Measurements from ENCODE around the gene TFEC. TPM values are rescaled to one million over a fixed set of nuclear protein-coding genes. Genes with fewer than 3 reads are reported as not detected.

The TFEC gene
- total RNA-seq, 1 donor, result 0.36 TPM

GRCh38 chr7:115965796-115966475, 64.6 kb downstream of the TFEC start:
- no peak overlapping the region for H2AFZ ChIP-seq (ENCODE audit: low read length)
- no peaks in the 10 kb centered on the region for H3K9me3 ChIP-seq (ENCODE audit: low read depth, low read length)
- no peak for DNase-seq (ENCODE audit: insufficient read length, low spot score, missing footprints)
- no peak overlapping the region for H3K27ac ChIP-seq (ENCODE audit: low read depth, low read length)
- H3K4me3 ChIP-seq (ENCODE audit: insufficient read depth, low read length), result no peak overlapping the region
- no peaks in the 10 kb centered on the region for H3K27me3 ChIP-seq (ENCODE audit: insufficient read depth, low read length)
- TF ChIP-seq, protein P1, sequence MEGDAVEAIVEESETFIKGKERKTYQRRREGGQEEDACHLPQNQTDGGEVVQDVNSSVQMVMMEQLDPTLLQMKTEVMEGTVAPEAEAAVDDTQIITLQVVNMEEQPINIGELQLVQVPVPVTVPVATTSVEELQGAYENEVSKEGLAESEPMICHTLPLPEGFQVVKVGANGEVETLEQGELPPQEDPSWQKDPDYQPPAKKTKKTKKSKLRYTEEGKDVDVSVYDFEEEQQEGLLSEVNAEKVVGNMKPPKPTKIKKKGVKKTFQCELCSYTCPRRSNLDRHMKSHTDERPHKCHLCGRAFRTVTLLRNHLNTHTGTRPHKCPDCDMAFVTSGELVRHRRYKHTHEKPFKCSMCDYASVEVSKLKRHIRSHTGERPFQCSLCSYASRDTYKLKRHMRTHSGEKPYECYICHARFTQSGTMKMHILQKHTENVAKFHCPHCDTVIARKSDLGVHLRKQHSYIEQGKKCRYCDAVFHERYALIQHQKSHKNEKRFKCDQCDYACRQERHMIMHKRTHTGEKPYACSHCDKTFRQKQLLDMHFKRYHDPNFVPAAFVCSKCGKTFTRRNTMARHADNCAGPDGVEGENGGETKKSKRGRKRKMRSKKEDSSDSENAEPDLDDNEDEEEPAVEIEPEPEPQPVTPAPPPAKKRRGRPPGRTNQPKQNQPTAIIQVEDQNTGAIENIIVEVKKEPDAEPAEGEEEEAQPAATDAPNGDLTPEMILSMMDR (IDR thresholded peaks at IDR 0.05; ENCODE audit: extremely low read depth, low read depth, low read length), result no peak
- no peaks in the 10 kb centered on the region for H4K20me1 ChIP-seq (ENCODE audit: insufficient read depth, low read length)
- H3K4me1 ChIP-seq (ENCODE audit: insufficient read depth, low read length), result no peaks in the 10 kb centered on the region
- H3K4me2 ChIP-seq (ENCODE audit: insufficient read depth, low read length), result no peak overlapping the region
- no peaks in the 10 kb centered on the region for H3K79me2 ChIP-seq (ENCODE audit: insufficient read depth, low read length)
- H3K36me3 ChIP-seq (ENCODE audit: insufficient read depth, low read length), result no peaks in the 10 kb centered on the region

DNA sequence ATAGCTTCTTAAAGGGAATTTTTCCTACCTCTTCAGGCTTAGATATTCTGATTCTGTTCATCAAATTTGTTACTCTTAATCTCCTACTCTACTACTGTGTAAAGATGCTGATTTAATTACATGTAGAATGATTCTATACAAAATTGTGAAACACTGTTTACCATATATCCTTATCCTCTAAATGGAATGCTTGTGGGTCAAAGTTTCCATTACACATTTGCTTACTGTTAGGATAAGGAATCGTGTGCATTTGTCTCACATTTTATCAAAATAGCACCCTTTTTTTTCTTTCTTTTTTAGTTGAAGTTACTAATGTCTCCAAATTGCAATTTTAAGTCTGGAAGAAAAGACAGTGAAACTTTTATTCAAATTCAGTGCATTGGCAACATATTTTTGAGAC, 65.3 kb downstream of the TFEC start:
- Histone ChIP-seq H2AFZ (ENCODE audit: low read length) (no peak overlapping the region), H4K20me1 (ENCODE audit: insufficient read depth, low read length) (no peaks in the 10 kb centered on the region), H3K4me3 (ENCODE audit: insufficient read depth, low read length) (no peak overlapping the region), H3K4me1 (ENCODE audit: insufficient read depth, low read length) (no peaks in the 10 kb centered on the region), H3K79me2 (ENCODE audit: insufficient read depth, low read length) (no peaks in the 10 kb centered on the region), H3K4me2 (ENCODE audit: insufficient read depth, low read length) (no peak overlapping the region), H3K36me3 (ENCODE audit: insufficient read depth, low read length) (no peaks in the 10 kb centered on the region), H3K9me3 (ENCODE audit: low read depth, low read length) (no peaks in the 10 kb centered on the region), H3K27me3 (ENCODE audit: insufficient read depth, low read length) (no peaks in the 10 kb centered on the region), H3K27ac (ENCODE audit: low read depth, low read length) (no peak overlapping the region)
- TF ChIP-seq, protein P1 (IDR thresholded peaks at IDR 0.05; ENCODE audit: extremely low read depth, low read depth, low read length), result no peak
- DNase-seq (ENCODE audit: insufficient read length, low spot score, missing footprints), result no peak

- Histone ChIP-seq H3K4me3 (ENCODE audit: insufficient read depth, low read length) (no peak overlapping the region), H3K4me2 (ENCODE audit: insufficient read depth, low read length) (no peak overlapping the region), H3K27me3 (ENCODE audit: insufficient read depth, low read length) (no peaks in the 10 kb centered on the region), H3K27ac (ENCODE audit: low read depth, low read length) (no peak overlapping the region), H2AFZ (ENCODE audit: low read length) (no peak overlapping the region), H3K79me2 (ENCODE audit: insufficient read depth, low read length) (no peaks in the 10 kb centered on the region), H4K20me1 (ENCODE audit: insufficient read depth, low read length) (no peaks in the 10 kb centered on the region), H3K9me3 (ENCODE audit: low read depth, low read length) (no peaks in the 10 kb centered on the region), H3K4me1 (ENCODE audit: insufficient read depth, low read length) (no peaks in the 10 kb centered on the region), H3K36me3 (ENCODE audit: insufficient read depth, low read length) (no peaks in the 10 kb centered on the region)
- TF ChIP-seq, protein P1 (IDR thresholded peaks at IDR 0.05; ENCODE audit: extremely low read depth, low read depth, low read length), result no peak
- no peak for DNase-seq (ENCODE audit: insufficient read length, low spot score, missing footprints)
These were observed 65.8 kb downstream of the TFEC start for GRCh38 chr7:115964799-115965198.

GRCh38 chr7:115962340-115962739, 68.2 kb downstream of the TFEC start:
- Histone ChIP-seq H3K4me3 (ENCODE audit: insufficient read depth, low read length) (no peak overlapping the region), H3K4me2 (ENCODE audit: insufficient read depth, low read length) (no peak overlapping the region), H3K9me3 (ENCODE audit: low read depth, low read length) (no peaks in the 10 kb centered on the region), H2AFZ (ENCODE audit: low read length) (no peak overlapping the region), H3K4me1 (ENCODE audit: insufficient read depth, low read length) (no peaks in the 10 kb centered on the region), H3K36me3 (ENCODE audit: insufficient read depth, low read length) (no peaks in the 10 kb centered on the region), H3K27me3 (ENCODE audit: insufficient read depth, low read length) (no peaks in the 10 kb centered on the region), H4K20me1 (ENCODE audit: insufficient read depth, low read length) (no peaks in the 10 kb centered on the region), H3K27ac (ENCODE audit: low read depth, low read length) (no peak overlapping the region), H3K79me2 (ENCODE audit: insufficient read depth, low read length) (no peaks in the 10 kb centered on the region)
- TF ChIP-seq, protein P1 (IDR thresholded peaks at IDR 0.05; ENCODE audit: extremely low read depth, low read depth, low read length), result no peak
- DNase-seq (ENCODE audit: insufficient read length, low spot score, missing footprints), result no peak

Data from osteoblast (primary cell).